Fibroblast of skin of left quadriceps (primary cell): ENCODE data around the gene NEIL3.

Experiments
- DNase-seq, 2 experiments: peaks; one replicate each; pipeline ENCODE4 v3.0.0-alpha.2; 2013; ENCODE audit warnings: low read depth in 2 of 2

NEIL3 gene

GRCh38 chr4:177367336-177367735, 57.7 kb downstream of the NEIL3 start:
- DNase-seq = peak; percentile 22 to 27

GRCh38 chr4:177369372-177369771, 59.7 kb downstream of the NEIL3 start:
- DNase-seq = no peak

- DNase-seq = no peak
Measured at GRCh38 chr4:177371461-177371860, 61.8 kb downstream of the NEIL3 start.

- DNase-seq = no peak
Measured at GRCh38 chr4:177374966-177375365, 65.3 kb downstream of the NEIL3 start.

- DNase-seq = no peak
Measured at GRCh38 chr4:177375372-177375771, 65.7 kb downstream of the NEIL3 start.

GRCh38 chr4:177376024-177376423, 66.3 kb downstream of the NEIL3 start:
- no peak for DNase-seq

GRCh38 chr4:177380730-177381287, 71.1 kb downstream of the NEIL3 start:
- DNase-seq = no peak

- DNase-seq = no peak
Measured at GRCh38 chr4:177381762-177382310, 72.2 kb downstream of the NEIL3 start.

GRCh38 chr4:177384856-177385397, 75.3 kb downstream of the NEIL3 start:
- no peak for DNase-seq

- peak in 1 of 2 experiments; percentile 10 for DNase-seq
Measured at GRCh38 chr4:177385576-177386277, 76.1 kb downstream of the NEIL3 start.

GRCh38 chr4:177386278-177386815, 76.7 kb downstream of the NEIL3 start:
- DNase-seq = no peak

- DNase-seq = no peak
Measured at GRCh38 chr4:177391287-177391686, 81.6 kb downstream of the NEIL3 start.

GRCh38 chr4:177391953-177392352, 82.3 kb downstream of the NEIL3 start:
- DNase-seq = no peak

- DNase-seq = no peak
Measured at GRCh38 chr4:177393236-177393635, 83.6 kb downstream of the NEIL3 start.

- DNase-seq = no peak
Measured at GRCh38 chr4:177396352-177396751, 86.7 kb downstream of the NEIL3 start.

- DNase-seq = no peak
Measured at GRCh38 chr4:177400030-177400429, 90.4 kb downstream of the NEIL3 start.

- DNase-seq = no peak
Measured at GRCh38 chr4:177401658-177402273, 92.1 kb downstream of the NEIL3 start.

- DNase-seq = no peak
Measured at GRCh38 chr4:177403746-177404145, 94.1 kb downstream of the NEIL3 start.

- no peak for DNase-seq
Measured at GRCh38 chr4:177404342-177404741, 94.7 kb downstream of the NEIL3 start.

- no peak for DNase-seq
Measured at GRCh38 chr4:177404986-177405385, 95.3 kb downstream of the NEIL3 start.

- DNase-seq = no peak
Measured at GRCh38 chr4:177405508-177405907, 95.8 kb downstream of the NEIL3 start.

GRCh38 chr4:177408023-177408422, 98.3 kb downstream of the NEIL3 start:
- no peak for DNase-seq
